ENCODE data around the gene SPX.

Gene SPX

DNA sequence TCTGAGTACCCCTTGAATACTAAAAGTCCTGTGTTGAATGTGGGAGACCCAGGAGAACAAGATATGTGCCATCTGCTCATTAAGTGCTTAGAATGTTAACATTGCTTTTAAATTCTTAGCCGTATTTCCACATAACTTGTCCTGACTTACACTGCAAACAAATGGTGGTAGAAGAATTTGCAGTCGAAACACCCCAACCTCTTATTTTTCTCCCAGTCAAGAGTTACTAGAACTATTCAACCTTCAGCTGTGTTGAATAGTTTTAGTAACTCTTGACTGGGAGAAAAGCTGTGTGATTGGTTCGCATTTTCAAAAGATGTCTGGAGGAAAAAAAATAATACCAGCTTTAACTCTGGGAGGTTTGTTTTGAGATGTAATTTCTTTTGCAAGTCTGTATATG, 7.6 kb upstream of the SPX start:
- DNase-seq (ENCODE audit: low spot score), result no peak
- H3K27ac ChIP-seq, result no peak overlapping the region
- no peak overlapping the region for H3K4me3 ChIP-seq
- TF ChIP-seq, protein P1, sequence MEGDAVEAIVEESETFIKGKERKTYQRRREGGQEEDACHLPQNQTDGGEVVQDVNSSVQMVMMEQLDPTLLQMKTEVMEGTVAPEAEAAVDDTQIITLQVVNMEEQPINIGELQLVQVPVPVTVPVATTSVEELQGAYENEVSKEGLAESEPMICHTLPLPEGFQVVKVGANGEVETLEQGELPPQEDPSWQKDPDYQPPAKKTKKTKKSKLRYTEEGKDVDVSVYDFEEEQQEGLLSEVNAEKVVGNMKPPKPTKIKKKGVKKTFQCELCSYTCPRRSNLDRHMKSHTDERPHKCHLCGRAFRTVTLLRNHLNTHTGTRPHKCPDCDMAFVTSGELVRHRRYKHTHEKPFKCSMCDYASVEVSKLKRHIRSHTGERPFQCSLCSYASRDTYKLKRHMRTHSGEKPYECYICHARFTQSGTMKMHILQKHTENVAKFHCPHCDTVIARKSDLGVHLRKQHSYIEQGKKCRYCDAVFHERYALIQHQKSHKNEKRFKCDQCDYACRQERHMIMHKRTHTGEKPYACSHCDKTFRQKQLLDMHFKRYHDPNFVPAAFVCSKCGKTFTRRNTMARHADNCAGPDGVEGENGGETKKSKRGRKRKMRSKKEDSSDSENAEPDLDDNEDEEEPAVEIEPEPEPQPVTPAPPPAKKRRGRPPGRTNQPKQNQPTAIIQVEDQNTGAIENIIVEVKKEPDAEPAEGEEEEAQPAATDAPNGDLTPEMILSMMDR (IDR thresholded peaks at IDR 0.05), result no peak

DNA sequence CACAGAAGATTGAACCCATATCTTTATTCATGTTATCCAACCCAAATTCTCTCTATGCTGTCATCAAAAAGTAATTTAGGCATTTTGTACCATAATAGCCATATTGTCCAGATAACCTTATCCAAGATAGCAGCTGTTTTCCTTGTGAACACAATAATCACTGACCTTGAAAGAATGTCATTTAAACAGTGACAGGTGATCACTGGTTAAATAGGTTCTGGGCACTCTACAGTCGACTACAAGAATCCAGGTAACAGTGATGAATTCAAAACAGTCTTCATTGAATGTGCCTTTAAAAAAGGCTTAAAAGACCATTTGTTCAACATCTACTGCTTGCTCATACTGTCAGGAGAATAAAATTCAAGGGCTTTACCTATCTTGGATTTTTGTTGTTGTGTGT, 4.6 kb upstream of the SPX start:
- DNase-seq (ENCODE audit: low spot score), result no peak
- Histone ChIP-seq H3K27ac (no peak overlapping the region), H3K4me3 (no peak overlapping the region)
- TF ChIP-seq, protein P1 (IDR thresholded peaks at IDR 0.05), result no peak

DNA sequence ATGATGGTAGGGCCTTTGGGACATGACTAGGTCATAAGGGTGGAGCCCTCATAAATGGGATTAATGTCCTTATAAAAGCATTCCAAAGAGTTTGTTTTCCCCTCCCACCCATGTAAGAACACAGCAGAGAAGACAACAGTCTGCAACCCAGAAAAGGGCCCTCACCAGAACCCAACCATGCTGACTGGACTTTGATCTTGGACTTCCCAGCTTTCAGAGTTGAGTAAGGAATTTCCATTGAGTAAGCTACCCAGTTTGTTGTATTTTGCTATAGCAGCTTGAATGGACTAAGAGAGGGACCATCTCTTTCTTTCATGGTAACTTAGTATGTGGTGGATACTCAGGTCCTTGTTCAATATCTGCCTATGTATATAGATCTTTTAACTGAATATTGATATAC, 2.9 kb upstream of the SPX start:
- no peak for DNase-seq (ENCODE audit: low spot score)
- H3K27ac ChIP-seq, result no peak overlapping the region
- TF ChIP-seq, protein P1 (IDR thresholded peaks at IDR 0.05), result no peak
- H3K4me3 ChIP-seq, result no peak overlapping the region

DNA sequence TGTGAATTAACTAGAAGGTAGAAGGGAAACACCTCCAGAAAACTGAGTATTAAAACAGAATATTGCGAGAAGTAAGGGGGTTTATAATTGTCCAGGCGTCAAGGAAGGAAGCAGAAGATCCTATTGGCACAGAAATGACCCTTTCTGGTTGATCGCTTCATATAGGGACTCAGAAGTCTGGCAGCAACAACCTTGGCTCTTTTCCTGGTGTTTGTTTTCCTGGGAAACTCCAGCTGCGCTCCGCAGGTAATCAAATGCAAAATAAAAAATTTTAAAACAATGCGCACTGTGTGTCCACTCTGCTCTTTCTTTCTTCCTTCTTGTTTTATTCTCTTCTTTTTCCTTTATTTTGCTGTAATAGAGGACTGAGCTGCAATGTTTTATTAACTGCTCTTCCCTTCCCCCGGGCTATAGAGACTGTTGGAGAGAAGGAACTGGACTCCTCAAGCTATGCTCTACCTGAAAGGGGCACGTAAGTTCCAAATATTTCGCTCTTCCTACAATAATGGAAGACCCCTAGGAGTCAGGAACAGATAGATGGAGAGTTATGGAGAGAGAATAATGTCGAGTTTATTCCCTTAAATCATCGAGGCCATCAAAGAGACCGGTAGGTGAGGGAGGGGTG, 737 bp downstream of the SPX start:
- Histone ChIP-seq H3K27ac (no peak overlapping the region), H3K4me3 (peak overlapping the region; percentile 78)
- no peak for DNase-seq (ENCODE audit: low spot score)
- TF ChIP-seq, protein P1 (IDR thresholded peaks at IDR 0.05), result no peak

DNA sequence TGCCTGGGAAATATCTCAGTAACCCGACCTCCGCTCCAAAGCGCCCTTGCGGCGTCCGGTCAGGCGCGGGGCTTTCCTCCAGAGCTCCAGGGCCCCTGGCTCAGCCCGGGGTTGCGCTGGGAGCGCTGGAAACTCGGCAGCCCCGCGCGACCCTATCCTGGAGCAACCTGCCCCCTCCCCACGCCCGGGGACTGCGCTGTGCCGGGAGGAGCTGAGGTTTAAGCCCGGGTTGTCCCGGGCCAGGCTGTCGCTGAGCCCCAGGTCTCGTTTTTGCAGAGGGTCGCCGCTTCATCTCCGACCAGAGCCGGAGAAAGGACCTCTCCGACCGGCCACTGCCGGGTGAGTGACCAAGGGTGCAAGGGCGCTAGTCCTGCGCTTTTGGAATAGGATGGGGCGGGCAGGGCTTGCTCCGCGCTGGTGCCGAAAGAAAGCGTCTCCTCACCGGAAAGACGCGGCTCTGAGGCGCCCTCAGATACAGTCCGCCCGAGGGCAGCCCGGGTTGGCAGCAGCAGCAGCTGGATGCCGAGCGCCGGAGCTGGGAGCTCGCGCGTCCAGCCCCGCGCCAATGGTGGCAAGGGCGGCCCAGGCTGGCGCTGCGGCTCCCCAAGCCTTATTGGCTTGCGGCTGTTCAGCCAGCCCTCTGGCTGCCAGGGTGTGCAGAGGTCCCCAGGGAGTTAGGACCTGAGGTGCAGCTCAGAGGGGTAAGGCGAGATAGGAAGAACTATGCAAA, 1.5 kb downstream of the SPX start:
- Histone ChIP-seq H3K4me3 (peak overlapping the region; percentile 78), H3K27ac (peak overlapping the region in 1 of 2 donors; percentile 17)
- TF ChIP-seq, protein P1 (IDR thresholded peaks at IDR 0.05), result no peak
- no peak for DNase-seq (ENCODE audit: low spot score)

DNA sequence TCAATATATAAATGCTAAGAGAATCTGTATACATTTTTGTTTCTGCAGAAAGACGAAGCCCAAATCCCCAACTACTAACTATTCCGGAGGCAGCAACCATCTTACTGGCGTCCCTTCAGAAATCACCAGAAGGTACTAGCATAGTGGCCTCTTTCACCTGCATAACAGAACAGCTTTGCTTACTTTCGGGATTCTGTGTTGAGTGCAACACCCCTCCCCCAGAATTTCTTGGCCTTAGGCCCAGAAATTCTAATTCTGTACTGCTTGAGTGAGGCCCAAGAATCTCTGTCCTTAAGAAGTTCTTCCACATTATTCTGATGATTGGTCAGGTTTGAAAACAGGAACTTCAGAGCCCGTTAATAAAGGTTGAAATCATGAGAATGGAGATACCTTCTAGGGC, 2.9 kb downstream of the SPX start:
- TF ChIP-seq, protein P1 (IDR thresholded peaks at IDR 0.05), result no peak
- Histone ChIP-seq H3K4me3 (no peak overlapping the region), H3K27ac (no peak overlapping the region)
- DNase-seq (ENCODE audit: low spot score), result no peak

DNA sequence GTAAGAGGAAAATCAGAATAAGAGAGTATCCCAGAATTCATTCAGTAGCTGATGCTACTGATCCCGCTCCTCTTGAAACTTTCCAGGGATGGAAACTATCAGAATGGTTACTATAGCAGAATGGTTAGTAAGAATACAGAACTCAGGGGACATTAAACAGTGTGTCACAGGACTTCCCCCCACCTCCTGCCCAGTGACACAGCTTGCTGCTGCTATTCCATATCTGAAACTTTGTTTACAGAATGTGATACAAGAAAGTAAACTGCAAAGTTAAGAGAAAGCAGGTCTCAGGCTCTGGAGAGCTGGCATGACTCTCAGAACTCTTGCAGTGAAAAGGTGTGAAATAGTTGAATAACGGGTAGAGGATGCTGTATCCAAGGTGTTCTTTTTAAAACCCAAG, 3.4 kb downstream of the SPX start:
- H3K27ac ChIP-seq, result no peak overlapping the region
- no peak for DNase-seq (ENCODE audit: low spot score)
- TF ChIP-seq, protein P1 (IDR thresholded peaks at IDR 0.05), result no peak
- no peak overlapping the region for H3K4me3 ChIP-seq

All from coronary artery (tissue), 2 donors.